Hepatocyte (in vitro differentiated cells): ENCODE results near the gene ADAMTS3.

Source experiments
- EZH2 ChIP-seq: fragments of 200-600 bp; sonication (generic); IDR thresholded peaks from 2 replicates; pipeline ENCODE4 v1.6.1; 2016; ENCODE audit warnings: antibody characterized with exemption, mild to moderate bottlenecking, borderline replicate concordance
- TF ChIP-seq, protein P1 (sequence below): fragments of 200-600 bp; sonication (generic); IDR thresholded peaks from 2 replicates; pipeline ENCODE4 v1.5.1; 2016; ENCODE audit warnings: antibody characterized with exemption, mild to moderate bottlenecking; ENCODE audit not compliant: poor library complexity

DNA sequence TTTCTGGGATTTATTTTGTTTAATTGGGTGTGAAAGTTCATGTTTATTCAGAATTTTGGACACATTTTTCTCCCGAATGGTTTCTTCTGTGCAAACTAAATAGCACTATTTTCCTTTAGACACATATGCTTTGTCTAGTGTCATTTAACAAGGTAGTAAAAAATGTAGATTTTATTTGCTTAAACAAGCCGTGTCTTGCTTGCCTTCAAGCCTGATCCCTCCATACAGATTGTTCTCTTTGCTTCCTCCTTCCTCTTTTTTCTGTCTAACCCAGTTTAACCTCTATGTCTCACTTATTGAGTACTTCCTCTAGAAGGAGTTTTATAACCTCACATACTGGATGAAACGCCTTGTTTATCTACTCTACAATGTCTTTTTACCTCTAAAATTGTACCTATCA lies 325.4 kb downstream of the ADAMTS3 start:
- TF ChIP-seq EZH2: no peak
- TF ChIP-seq, protein P1, sequence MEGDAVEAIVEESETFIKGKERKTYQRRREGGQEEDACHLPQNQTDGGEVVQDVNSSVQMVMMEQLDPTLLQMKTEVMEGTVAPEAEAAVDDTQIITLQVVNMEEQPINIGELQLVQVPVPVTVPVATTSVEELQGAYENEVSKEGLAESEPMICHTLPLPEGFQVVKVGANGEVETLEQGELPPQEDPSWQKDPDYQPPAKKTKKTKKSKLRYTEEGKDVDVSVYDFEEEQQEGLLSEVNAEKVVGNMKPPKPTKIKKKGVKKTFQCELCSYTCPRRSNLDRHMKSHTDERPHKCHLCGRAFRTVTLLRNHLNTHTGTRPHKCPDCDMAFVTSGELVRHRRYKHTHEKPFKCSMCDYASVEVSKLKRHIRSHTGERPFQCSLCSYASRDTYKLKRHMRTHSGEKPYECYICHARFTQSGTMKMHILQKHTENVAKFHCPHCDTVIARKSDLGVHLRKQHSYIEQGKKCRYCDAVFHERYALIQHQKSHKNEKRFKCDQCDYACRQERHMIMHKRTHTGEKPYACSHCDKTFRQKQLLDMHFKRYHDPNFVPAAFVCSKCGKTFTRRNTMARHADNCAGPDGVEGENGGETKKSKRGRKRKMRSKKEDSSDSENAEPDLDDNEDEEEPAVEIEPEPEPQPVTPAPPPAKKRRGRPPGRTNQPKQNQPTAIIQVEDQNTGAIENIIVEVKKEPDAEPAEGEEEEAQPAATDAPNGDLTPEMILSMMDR: no peak
